DOHH2 (cell line): ENCODE data around the gene PAPLN.

Source experiments
- H3F3A ChIP-seq: fragments of 200-600 bp; sonication (generic), shearing (Covaris generic); 2 replicates; pipeline ENCODE4 v1.6.0; 2016; ENCODE audit warnings: antibody characterized with exemption, mild to moderate bottlenecking; ENCODE audit not compliant: control insufficient read depth, insufficient read depth
- H3K27ac ChIP-seq: fragments of 200-600 bp; sonication (generic); 2 replicates; pipeline ENCODE4 v1.5.1; 2014; ENCODE audit warnings: low read depth, mild to moderate bottlenecking, low read length, moderate library complexity
- H3K27me3 ChIP-seq: fragments of 200-600 bp; sonication (generic); 2 replicates; pipeline ENCODE4 v1.6.1; 2014; ENCODE audit warnings: mild to moderate bottlenecking, low read length, mixed read lengths; ENCODE audit not compliant: control insufficient read depth
- H3K36me3 ChIP-seq: fragments of 200-600 bp; sonication (generic); 2 replicates; pipeline ENCODE4 v1.6.1; 2014; ENCODE audit warnings: mild to moderate bottlenecking, low read length, moderate library complexity, mixed read lengths; ENCODE audit not compliant: control insufficient read depth
- H3K4me1 ChIP-seq: fragments of 200-600 bp; sonication (generic); 2 replicates; pipeline ENCODE4 v1.6.1; 2014; ENCODE audit warnings: mild to moderate bottlenecking, low read length, mixed read lengths; ENCODE audit not compliant: control insufficient read depth
- H3K4me2 ChIP-seq: fragments of 200-600 bp; sonication (generic); 2 replicates; pipeline ENCODE4 v1.6.0; 2014; ENCODE audit warnings: mild to moderate bottlenecking, low read length, moderate library complexity
- H3K4me3 ChIP-seq: fragments of 200-600 bp; sonication (generic); 2 replicates; pipeline ENCODE4 v1.5.1; 2014; ENCODE audit warnings: mild to moderate bottlenecking, low read length, mixed read lengths
- H3K79me2 ChIP-seq: fragments of 200-600 bp; sonication (generic); 2 replicates; pipeline ENCODE4 v1.6.1; 2014; ENCODE audit warnings: mild to moderate bottlenecking, low read length, mixed read lengths; ENCODE audit not compliant: control insufficient read depth
- H3K9me2 ChIP-seq: fragments of 200-600 bp; sonication (generic); replicated peaks from 2 replicates; pipeline ENCODE4 v1.6.1; 2014; ENCODE audit warnings: mild to moderate bottlenecking, low read length, mixed read lengths; ENCODE audit not compliant: control insufficient read depth
- H3K9me3 ChIP-seq: fragments of 200-600 bp; sonication (generic); 2 replicates; pipeline ENCODE4 v1.6.1; 2014; ENCODE audit warnings: antibody characterized with exemption, low read length, mixed read lengths; ENCODE audit not compliant: control insufficient read depth, insufficient read depth
- H4K20me1 ChIP-seq: fragments of 200-600 bp; sonication (generic); 2 replicates; pipeline ENCODE4 v1.6.0; 2014; ENCODE audit warnings: low read depth, mild to moderate bottlenecking, antibody characterized with exemption, low read length, moderate library complexity; ENCODE audit not compliant: control insufficient read depth, insufficient read depth
- CTCF ChIP-seq: fragments of 200-600 bp; sonication (generic); IDR thresholded peaks from one replicate; pipeline ENCODE4 v1.5.1; 2014; ENCODE audit warnings: antibody characterized with exemption, mild to moderate bottlenecking, low read depth, low read length; ENCODE audit not compliant: poor library complexity, severe bottlenecking
- EZH2phosphoT487 ChIP-seq: fragments of 200-600 bp; sonication (generic); IDR thresholded peaks from 2 replicates; pipeline ENCODE4 v1.6.1; 2017; ENCODE audit warnings: borderline replicate concordance, mild to moderate bottlenecking, antibody characterized with exemption, low read length, moderate library complexity, mixed read lengths

The PAPLN gene

GRCh38 chr14:73237786-73238423, 599 bp downstream of the PAPLN start:
- H3K79me2 ChIP-seq, result no peaks in the 10 kb centered on the region
- peak overlapping the region; percentile 51 for H3K4me2 ChIP-seq
- peaks cover 46% of the 10 kb centered on the region for H3K4me1 ChIP-seq
- 0 out of 2 replicates have a peak, but pooled peaks cover 2% of the 10 kb centered on the region for H3F3A ChIP-seq
- peaks cover 85% of the 10 kb centered on the region for H3K27me3 ChIP-seq
- H3K36me3 ChIP-seq, result no peaks in the 10 kb centered on the region
- TF ChIP-seq EZH2phosphoT487, result no peak; the same call in 1 of the 2 replicates
- no peak for TF ChIP-seq CTCF
- H3K9me2 ChIP-seq, result no peaks in the 10 kb centered on the region
- H3K27ac ChIP-seq, result no peak overlapping the region
- peak overlapping the region; percentile 43 for H3K4me3 ChIP-seq
- H3K9me3 ChIP-seq, result no peaks in the 10 kb centered on the region
- no peaks in the 10 kb centered on the region for H4K20me1 ChIP-seq

GRCh38 chr14:73238424-73238852, 1.1 kb downstream of the PAPLN start:
- Histone ChIP-seq H3K4me2 (peak overlapping the region; percentile 51), H3K4me1 (peaks cover 47% of the 10 kb centered on the region), H4K20me1 (no peaks in the 10 kb centered on the region), H3K9me3 (no peaks in the 10 kb centered on the region), H3K36me3 (no peaks in the 10 kb centered on the region), H3F3A (0 out of 2 replicates have a peak, but pooled peaks cover 2% of the 10 kb centered on the region), H3K27ac (no peak overlapping the region), H3K9me2 (no peaks in the 10 kb centered on the region), H3K79me2 (no peaks in the 10 kb centered on the region), H3K4me3 (no peak overlapping the region), H3K27me3 (peaks cover 84% of the 10 kb centered on the region)
- TF ChIP-seq EZH2phosphoT487 (peak; percentile 71), CTCF (no peak)

- Histone ChIP-seq H4K20me1 (no peaks in the 10 kb centered on the region), H3K9me2 (no peaks in the 10 kb centered on the region), H3K27me3 (peaks cover 84% of the 10 kb centered on the region), H3K4me3 (no peak overlapping the region), H3K4me1 (peaks cover 47% of the 10 kb centered on the region), H3K27ac (no peak overlapping the region), H3K9me3 (no peaks in the 10 kb centered on the region), H3F3A (peaks cover 7% of the 10 kb centered on the region; the same call in 1 of the 2 replicates), H3K79me2 (no peaks in the 10 kb centered on the region), H3K4me2 (no peak overlapping the region), H3K36me3 (no peaks in the 10 kb centered on the region)
- TF ChIP-seq CTCF (no peak), EZH2phosphoT487 (no peak)
Measured at GRCh38 chr14:73238941-73239340, 1.6 kb downstream of the PAPLN start.
